Skin of body (tissue), 2 donors: ENCODE data around the gene CHRNB4. TPM values are rescaled to one million over a fixed set of nuclear protein-coding genes. Genes with fewer than 3 reads are reported as not detected.
"Not testable (repeated sequence)": the region's sequence is repeated elsewhere in the genome, so short reads cannot be mapped to it uniquely, and the experiment has no call there.

ENCODE experiments used
- DNase-seq: peaks from one replicate; lab custom pipeline; 2025; lab: John Stamatoyannopoulos, UW
- total RNA-seq: library from RNA; depleted of rRNA; stranded (reverse); fragments of >200 nt; gene quantifications from one replicate; pipeline ENCODE4 v1.2.3, GENCODE V29; 2014

Gene CHRNB4, protein sequence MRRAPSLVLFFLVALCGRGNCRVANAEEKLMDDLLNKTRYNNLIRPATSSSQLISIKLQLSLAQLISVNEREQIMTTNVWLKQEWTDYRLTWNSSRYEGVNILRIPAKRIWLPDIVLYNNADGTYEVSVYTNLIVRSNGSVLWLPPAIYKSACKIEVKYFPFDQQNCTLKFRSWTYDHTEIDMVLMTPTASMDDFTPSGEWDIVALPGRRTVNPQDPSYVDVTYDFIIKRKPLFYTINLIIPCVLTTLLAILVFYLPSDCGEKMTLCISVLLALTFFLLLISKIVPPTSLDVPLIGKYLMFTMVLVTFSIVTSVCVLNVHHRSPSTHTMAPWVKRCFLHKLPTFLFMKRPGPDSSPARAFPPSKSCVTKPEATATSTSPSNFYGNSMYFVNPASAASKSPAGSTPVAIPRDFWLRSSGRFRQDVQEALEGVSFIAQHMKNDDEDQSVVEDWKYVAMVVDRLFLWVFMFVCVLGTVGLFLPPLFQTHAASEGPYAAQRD
- not detected for total RNA-seq

DNA sequence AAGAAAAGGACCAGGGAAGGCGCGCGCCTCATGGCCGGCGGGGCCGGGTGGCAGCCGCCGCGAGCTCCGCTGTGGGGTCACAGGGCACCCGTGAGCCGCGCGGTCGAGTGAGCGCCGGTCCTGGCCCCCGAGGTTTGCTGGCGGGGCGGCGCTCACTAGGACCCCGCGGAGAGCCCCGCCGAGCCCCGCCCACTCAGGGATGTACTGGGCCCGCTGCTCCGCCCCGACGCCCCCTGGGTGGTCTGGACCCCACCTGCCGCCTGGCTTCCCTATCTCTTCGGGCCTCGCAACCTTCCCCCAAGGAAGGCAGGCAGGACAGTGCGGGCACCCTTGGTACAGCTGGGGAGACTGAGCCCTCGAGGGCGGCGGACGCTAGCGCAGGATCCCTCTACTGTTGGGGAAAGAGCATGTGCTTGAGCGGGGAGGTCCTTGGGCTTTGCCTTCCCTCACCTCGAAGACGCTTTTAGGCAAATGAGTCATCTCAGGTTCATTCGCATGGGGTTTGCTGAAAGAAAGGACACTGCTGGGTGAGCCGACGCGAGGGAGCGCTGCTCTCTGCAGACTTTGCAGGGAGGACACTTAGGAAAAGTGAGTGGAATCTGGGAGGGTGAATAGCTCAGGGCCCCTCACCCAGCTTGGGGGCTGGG is at the start of gene CHRNB4:
Gene CHRNB4, minus strand, starts transcription at position 109 of the 647 bp plus-strand sequence. Its CDS starts 77 bp downstream, at position 32.
- no peak for DNase-seq

DNA sequence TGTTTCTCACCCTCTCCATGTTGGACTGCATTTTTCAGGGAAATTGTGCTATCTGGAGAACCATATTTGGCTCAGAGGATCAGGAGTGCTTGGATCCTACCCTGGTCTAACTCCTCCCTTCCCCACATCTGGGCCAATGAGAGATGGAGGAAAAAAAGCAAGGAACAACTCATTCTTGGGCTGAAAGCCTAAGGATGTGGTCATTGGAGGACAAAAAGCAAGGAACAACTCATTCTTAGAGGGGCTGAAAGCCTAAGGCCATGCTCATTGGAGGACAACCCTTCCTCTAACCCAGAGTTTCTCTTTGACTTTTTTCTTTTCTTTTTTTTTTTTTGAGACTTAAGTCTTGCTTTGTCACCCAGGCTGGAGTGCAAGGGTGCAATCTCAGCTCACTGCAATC is 48.6 kb upstream of the CHRNB4 start:
- DNase-seq = no peak

DNA sequence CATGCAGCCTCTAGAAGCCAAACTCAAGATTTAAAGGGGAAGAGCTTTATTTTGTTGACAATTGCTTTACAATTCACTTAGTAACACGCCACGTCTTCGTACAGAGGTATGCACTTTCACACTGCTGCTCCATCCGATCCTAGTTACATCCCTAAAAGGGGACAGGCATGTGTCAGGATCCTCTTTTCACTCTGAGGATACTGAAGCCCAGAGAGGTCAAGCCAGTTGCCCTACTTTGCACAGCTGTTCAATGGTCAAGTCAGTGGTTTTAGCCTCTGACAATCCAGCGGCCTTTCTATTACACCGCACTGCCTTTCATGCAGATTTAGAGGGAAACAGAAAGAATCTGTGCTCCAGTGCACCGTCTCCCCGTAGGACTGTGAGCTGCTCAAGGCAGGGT is 44.9 kb upstream of the CHRNB4 start:
- no peak for DNase-seq

DNA sequence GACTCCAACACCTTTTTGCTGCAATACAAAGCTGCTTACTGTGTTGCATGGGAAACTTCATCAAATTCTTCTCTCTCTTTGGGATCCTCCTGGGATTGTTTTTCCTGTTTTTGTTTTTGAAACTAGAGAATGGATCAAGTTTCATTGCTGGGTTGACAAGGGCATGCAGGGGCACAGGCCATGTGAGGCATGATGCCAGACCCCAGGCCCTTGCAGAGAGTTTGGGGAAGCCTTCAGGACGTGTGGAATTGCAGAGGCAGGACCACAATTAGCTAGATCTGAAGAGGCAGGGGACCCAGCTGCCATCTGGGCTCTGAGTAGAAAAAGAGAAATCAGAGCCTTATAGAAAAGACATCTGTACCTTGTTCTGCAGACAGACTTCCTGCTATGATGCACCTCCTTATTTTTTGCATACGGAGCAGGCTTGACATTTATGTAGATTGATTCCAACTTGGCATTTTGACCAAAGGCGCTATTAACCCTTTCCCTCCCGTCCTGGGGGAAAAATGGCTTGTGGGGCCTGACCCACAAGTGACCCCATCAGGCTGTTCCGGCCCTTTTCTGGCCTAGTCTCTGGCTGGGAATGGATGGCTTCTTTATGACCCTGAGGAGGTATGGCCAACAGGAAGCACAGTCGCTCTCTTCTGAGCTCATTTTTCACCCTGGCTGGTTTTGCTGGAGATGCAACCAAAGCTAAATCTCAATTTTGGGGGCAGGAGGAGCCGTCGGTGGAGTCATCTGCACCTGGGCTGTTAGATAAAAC is 44.3 kb upstream of the CHRNB4 start:
- no peak for DNase-seq

DNA sequence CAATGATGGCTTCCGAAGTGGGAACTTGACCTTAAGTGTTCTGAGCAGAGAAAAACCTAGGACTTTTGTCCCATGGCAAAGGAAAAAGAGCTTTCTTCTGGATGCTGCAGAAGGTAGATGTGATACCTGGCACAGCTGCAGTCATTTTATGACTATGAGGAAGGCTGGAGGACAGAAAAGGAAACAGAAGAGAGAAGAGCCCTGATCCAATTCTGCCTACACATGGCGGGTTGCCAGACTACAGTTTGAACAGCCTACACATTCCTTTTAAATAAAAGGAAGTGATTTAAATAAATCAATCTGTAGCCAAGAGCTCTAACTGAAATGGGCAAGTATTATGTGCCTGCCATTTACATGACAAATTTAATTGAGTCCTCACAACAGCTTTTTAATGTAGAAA is 43.6 kb upstream of the CHRNB4 start:
- no peak for DNase-seq

DNA sequence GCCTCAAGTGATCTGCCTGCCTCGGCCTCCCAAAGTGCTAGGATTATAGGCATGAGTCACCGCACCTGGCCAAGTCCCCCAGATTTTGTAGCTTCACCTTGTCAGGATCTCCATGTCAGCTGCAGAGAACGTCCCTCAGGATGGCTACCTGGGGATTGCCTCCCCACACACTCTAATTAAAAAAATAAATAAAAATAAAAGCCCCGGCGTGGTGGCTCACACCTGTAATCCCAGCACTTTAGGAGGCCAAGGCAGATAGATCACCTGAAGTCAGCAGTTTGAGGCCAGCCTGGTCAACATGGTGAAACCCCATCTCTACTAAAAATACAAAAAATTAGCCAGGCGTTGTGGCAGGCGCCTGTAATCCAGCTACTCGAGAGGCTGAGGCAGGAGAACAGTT is 42.6 kb upstream of the CHRNB4 start:
- not testable (repeated sequence) for DNase-seq

DNA sequence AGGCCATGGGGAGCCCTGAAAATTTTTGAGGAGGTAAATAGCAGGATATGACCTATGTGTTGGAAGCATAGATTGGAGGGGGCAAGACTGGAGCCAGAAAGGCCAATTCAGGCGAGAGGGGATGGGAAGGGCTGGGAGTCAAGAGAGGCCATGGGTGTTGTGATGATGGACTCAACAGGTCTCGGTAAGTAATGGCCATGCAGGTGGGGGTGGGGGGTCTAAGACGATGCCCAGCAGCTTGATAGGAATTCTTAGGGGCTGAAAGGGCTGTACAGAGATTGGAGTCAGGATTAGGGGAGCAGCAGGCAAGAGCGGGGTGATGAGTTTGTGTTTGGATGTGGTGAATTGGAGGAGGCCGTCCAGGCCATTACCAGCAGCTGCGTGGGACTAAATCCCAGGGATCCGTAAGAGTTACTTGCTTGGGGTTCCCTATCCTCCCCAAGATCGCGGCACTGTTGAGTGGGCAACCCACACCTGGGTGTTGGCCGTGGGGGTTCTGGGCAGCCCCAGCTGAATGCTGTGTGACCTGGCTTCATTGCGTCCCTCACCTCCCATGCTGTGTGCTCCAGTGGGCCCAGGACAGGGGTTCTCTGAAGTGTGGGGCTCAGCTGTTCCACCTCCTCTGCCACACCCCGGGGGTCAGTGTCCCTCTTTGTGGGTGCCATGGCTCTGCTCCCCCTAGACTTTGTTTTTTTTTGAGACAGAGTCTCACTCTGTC is 41.8 kb upstream of the CHRNB4 start:
- DNase-seq = no peak

DNA sequence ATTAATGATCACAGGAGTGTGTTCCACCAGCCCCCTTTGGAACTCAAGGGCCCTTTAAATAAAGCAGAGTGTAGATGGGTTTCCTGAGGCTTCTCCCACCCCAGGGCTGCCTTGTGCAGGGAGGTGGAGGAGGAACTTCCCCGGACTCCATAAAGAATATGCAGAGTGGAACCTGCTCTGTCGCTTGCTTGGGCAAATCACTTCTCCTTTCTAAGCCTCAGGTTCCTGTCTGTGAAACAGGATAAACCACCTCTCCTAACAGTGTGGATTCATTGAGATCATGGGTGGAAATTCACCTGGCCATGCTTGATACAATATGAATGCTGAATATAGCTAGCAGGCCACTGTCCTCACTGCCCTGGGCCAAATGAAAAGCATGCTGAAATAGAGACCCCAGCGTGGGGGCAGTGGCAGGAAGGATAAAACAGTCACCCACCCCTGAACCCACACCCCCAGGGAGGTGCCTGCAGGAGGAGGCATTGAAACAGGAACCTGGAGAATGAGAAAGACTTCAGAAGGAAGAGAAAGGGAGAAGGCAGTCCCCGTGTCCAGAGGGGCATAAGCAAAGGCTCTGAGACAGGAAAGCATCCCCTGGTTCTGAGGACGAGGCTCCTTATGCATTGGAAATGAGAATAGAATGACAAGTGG is 41.1 kb upstream of the CHRNB4 start:
- DNase-seq = no peak

DNA sequence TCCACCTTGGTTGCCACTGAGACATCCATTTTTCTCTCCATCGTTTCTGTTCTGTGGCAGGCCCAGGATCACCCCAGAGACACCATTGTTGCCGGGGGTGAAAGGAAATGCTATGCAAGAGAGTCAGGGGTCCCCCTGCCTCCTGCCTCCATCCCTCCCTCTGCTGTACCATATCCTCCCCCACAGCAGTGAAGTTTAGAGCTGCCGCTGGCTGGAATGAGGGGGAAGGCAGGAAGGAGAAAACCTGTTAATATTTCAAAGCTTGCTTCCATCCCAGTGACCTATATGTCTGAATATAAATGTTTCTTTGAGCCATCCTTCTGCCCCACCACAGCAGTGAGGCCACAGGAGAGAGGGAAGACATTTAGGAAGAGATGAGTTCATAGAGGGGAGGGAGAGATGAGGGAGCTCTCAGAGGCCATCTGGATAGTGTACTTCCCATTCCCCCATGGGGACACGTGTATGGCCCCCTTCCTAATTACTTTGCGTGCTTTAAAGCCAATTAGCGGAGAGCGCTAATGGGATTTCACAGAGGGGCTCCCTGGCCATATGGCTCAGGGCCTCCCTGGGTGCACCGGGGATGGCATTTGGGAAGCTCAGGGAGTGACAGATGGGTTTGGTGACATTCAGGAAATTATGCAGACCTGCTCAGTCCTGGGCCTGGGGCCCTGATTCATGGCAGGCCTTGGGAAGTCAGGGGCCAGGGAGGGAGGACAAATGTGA is 40.4 kb upstream of the CHRNB4 start:
- DNase-seq = no peak

DNA sequence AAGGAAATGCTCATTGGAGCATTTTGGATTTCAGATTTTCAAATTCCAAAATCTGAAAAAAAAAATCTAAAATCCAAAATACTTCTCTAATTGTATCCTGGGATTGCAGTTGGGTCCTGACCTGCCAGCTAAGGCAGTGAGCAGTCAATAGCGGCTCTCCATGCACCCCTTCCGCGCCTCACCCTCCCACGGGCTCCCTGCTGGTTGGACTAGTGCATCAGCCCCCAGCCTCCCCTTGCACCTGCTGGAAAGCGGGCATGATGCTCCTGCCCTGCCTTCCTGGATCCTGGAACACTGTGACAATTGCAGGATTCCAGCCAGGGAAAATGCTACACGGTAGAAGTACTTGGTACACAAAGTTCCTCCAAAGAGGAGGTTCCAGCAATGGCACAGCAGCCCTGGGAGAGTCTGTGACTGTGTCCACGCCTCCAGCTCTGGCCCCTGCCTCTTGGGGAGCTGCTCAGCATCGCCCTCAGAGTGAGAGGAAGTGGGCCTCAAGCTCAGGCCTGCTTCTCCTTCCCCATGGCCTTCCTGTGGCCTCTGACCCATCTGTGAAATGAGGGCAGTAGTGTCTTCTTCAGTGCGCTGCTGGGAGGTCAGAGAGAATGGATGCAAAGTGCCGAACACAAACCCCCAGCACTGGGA is 39.5 kb upstream of the CHRNB4 start:
- no peak for DNase-seq

DNA sequence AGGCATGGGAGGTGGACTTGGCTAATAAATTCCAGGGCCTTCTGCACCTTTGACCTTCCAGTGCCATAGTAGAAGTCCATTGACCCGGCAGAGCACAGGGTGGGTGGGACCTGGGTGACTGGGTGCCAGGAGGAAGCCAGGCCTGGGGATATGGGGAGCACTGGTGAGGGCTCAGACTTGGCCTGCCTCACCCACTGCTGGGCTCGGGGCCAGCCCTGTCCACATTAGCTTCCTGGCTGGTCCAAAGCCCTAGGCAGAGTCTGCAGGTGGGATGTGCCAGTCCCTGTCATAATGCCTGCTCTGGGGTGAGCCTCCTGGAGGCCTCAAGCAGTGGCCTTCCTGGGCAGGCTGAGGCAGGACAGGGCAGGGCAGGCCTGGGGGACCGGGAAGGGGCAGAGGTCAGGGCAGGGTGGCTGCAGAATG is 38.1 kb upstream of the CHRNB4 start:
- DNase-seq = no peak

DNA sequence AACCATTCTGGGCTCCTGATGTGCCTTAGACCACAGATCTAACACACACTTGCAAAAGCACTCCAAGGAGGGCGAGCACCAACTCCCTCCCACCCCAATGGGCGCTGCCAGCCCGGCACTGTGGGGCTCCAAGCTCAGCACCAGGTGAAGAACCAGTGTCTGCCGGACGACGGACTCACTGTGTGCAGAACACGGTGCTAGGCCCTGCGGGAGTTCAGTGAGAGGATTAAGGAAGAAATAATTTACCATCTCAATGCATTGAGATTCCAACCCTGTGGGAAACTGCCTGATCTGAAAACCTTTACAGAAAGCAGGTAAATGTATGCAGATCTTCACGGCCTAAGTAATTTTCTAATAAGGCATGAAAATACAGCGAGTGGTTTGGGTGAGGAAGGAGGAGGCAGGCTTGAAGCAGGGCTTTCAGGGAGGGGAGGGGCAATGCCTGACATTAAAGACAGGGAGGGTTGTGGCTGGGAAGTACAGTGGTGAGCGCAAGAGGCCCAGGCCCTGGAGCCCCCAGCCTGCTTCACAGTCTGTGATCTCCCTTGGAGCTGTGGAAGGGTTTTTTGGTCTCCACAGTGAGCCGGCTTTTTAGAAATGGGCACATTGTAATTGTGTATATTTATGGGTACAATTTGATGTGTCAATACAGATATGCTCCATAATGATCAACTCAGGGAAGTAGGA is 35.6 kb upstream of the CHRNB4 start:
- DNase-seq = no peak

DNA sequence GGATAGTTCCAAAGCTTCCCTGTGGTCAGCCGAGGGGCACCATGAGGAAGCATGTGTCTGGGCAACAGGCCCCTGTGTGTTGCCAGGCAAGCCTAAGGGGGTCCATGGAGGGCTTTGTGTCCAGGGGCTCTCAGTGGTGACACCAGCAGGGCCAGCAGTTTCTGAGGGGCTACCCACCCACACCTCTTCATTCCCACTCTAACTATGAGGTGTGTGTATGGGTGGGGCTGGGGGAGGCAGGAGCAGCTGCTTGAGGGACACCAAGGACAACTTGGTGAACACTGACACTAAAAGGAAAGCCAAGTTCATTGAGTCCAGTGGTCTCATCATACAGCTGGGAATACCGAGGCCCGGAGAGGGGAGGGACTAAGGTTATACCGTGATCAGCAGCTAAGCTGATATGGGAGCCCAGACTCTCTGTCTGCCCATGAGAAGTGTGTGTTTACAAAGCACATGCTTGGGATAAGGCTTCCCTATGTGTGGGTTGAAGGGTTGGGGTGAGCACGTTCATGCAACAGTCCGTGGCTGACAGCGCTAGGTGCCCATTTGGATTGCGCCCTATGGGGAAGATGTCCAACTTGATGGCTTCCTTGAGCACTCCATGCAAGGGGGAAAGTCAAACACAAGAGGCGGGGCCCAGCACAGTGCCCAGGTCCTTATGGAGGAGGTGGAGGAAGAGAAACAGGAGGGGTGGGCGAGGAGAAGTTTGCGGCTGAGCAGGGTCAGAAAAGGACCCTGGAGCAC is 34.8 kb upstream of the CHRNB4 start:
- no peak for DNase-seq

DNA sequence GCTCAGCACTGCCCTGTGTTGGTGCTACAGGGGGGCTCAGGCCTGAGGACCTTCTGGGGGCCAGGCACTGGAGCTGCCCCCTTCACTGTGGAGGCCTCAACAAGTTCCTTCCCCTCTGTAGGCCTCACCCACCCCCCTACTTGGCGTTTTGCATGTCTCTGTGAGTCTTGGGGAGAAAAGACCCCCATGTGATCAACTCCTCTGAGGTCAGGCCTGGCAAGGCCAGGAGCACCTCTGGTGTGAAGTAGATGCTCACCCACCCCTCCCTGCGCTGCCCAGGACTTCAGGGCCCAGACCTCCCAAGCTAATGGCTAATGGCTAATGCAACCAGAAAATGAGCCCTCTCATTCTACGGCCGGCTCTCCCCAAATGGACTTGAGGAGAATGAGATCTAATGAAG is 34.2 kb upstream of the CHRNB4 start:
- no peak for DNase-seq

DNA sequence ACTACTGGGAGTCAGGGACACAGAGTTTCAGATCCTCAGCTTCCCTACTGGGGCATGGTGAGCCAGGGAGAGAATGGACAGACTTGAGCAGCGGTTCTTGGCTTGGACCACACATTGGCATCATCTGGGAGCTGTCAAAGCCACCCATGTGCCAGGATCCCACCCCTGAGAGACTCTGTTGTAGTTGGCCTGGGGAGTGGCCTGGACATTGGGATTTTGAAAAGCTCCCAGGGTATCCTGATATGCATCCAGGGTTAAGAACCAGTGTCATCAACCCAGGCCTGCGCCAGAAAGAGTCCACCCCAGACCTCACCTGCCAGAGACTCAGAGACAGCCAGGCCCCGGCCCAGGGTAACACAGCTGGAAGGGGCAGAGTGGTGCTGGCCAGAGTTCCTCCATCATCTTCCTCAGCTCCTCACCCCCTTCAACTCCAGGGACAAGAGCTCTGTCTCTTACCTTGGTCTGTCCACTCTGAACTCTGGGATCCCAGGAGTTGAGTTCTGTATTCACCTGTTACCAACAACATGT is 33.0 kb upstream of the CHRNB4 start:
- DNase-seq = no peak

DNA sequence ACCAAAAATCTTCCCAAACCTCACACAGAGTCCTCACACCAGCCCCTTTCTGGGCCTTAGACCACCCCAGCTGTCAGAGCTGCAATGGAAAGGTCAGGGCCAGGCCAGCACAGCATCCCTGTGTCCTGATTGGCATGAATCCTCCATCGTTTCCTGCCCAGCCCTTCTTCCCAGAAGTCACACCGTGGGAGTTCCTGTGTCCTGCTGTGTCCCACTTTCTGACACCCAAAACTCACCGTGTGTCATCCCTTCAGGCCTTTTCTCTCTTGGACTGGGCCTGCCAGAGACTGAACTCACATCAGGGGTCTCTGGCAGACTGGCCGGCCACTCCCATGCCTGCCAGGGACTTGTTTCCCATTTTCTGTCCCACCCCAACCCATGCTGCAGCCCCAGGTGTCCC is 32.5 kb upstream of the CHRNB4 start:
- DNase-seq = no peak

DNA sequence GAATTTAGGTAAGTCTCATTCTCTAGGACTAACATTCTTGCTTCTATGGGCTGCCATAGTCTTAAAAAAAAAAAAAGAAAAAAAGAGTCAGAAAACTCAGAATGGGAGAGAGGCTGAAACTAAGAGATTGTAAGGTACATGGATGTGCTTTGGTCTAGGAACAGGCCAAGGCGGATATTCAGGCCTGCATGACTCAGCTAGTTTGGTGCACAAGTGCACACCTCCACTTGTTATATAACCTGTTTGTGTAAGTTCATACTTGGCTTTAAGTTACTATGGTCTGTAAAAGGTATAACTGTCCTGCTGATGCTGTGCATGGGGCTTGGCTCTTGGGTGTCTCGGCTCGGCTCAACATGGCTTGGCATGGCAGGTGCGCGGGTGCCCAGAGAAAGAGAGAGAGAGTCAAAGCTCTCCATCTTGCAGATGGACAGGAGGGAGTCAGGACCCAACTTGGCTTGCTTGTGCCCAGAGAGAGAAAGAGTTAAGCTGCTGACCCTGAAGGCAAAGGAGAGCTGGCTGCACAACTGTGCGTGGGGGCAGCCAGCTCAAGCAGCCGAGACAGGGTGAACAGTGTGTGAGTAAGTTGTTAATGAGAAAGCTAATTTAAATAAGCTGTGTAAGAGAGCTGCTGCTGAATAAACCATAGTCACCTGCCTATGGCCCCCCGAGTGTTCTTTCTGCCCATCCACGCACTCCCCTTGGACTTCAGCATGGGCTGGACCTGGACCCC is 31.4 kb upstream of the CHRNB4 start:
- no peak for DNase-seq
